HG02884 (cell line): ENCODE data around the gene ACOT13.
"Not testable (repeated sequence)": the region's sequence is repeated elsewhere in the genome, so short reads cannot be mapped to it uniquely, and the experiment has no call there.

Experiments
- ATAC-seq: cut with Tn5 transposase; IDR thresholded peaks from one replicate; pipeline ENCODE4 v1.9.1; 2021; ENCODE audit warnings: mild to moderate bottlenecking, moderate library complexity; ENCODE audit not compliant: unreplicated experiment

ACOT13 gene

DNA sequence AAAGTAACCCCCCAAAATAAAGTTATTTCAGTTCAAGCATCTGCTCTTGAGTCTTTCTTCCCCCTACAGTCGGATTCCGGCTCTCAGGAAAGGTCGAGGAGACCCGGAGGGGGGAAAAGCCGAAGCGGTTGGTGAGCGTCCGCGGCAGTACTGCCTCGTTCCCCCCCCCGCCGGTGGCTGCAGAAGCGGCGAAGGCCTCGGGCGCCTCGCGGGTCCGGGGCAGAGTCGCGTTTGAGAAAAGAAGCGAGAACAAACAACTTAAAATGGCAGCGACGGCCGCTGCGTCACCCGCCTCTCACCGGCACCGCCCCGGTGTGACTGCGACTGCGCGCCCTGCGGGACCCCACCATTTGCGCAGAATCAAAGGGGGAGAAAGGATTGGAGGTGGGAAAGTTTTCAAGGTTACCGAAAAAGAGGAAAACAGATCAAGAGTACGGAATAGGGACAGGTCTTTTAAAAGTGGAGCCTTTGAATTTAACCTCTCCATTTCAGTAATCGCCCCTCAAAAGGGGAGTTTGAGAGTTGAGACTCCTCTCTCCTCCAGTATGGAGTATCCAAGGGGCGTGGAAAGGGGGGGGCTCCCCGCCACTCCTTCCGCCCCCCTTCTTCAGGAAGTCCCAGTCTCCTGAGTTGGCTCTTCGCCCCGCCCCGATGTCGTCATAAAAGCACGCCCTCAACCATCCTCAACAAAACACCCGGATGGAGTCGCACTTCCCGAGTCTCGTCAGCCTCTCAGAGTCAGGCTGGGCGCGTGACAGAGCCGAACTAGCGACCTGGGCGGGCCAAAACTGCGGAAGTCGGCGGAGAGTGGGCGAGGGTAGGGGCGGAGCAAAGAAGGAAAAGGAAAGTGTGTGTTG lies 54.0 kb downstream of the ACOT13 start:
- ATAC-seq: peak; percentile 90

DNA sequence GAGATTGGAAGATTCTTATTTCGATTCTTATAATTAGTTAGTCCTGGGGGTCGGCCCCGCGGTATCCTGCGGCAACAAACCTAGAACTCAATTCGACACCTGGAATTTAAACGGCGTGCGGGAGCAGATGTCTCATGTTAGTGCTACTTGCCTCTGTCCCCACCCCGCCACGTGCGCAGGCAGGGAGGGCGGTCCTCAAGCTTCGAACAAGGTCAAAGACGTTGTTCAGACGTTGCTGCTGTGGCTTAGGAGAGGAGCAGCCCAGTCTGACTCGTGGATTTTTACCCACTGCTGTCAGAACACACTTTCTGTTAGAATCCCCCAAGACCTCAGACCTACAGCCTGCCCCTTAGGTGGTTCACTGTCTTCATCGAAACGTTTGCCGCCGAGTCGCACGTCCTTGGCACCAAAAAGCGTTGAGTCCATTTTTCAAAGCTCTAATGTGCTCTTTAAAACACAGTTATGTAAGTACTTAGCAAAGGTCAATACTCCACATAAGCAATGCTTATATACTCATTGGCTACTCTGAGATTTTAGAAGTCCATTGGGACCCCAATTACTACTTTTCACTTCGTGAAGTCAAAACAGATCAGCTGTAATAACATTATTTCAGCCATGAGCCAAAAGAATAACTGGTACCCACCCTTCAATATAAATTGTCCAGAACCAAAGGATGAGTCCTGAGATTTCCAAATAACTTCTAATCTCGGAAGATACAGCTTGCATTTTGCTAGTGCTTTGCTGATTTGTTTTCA lies 54.8 kb downstream of the ACOT13 start:
- peak; percentile 45 for ATAC-seq

DNA sequence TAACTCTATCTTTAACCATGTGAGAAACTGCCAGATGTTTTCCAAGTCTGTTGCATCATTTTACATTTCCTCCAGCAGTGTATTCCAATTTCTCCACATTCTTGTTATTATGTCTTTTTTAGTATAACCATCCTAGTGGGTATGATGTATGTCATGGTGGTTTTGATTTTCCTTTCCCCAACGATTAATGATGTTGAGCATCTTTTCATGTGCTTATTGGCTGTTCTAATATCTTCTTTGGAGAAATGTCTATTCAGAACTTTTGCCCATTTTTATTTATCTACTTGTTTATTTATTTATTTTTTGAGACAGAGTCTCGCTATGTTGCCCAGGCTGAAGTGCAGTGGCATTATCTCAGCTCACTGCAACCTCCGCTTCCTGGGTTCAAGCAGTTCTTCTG lies 56.4 kb downstream of the ACOT13 start:
- ATAC-seq: no peak

DNA sequence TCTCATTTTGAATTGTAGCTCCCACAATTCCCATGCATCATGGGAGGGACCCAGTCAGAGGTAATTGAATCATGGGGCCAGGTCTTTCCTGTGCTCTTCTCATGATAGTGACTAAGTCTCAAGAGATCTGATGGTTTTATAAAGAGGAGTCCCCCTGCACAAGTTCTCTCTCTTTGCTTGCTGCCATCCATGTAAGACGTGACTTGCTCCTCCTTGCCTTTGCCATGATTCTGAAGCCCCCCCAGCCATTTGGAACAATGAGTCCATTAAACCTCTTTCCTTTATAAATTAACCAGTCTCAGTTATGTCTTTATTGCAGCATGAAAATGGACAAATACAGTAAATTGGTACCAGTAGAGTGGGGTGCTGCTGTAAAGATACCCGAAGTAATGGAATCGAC lies 63.8 kb downstream of the ACOT13 start:
- ATAC-seq: not testable (repeated sequence)

DNA sequence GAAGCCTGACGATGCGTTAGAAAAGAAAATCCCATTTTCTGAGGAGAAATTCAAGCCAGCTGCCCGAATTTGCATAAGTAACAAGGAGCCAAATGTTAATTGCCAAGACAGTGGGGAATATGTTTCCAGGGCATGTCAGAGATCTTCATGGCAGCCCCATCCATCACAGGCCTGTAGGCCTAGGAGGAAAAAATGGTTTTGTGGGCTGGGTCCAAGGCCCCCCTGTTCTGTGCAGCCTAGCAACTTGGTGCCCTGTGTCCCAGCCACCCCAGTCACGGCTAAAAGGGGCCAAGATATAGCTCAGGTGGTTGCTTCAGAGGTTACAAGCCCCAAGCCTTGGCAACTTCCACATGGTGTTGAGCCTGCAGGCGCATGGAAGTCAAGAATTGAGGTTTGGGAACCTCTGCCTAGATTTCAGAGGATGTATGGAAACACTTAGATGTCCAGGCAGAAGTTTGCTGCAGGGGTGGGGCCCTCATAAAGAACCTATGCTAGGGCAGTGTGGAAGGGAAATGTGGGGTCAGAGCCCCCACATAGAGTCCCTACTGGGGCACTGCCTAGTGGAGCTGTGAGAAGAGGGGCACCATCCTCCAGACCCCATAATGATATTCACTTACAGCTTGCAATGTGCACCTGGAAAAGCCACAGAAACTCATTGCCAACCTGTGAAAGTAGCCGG lies 64.7 kb downstream of the ACOT13 start:
- not testable (repeated sequence) for ATAC-seq

DNA sequence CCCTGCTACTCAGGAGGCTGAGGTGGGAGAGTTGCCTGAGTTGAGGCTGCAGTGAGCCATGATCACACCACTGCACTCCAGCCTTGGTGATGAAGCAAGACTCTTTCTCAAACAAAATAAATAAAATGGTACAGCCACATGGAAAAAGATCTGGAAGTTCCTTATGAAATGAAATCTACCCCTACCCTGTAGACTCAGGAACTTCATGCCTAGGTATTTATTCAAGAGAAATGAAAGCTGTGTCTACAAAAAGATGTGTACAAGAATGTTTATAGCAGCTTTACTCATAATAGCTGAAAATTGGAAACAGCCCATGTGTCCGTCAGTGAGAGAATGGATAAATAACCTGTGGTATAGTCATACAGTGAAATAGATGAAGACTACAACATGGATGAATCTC lies 67.3 kb downstream of the ACOT13 start:
- no peak for ATAC-seq

DNA sequence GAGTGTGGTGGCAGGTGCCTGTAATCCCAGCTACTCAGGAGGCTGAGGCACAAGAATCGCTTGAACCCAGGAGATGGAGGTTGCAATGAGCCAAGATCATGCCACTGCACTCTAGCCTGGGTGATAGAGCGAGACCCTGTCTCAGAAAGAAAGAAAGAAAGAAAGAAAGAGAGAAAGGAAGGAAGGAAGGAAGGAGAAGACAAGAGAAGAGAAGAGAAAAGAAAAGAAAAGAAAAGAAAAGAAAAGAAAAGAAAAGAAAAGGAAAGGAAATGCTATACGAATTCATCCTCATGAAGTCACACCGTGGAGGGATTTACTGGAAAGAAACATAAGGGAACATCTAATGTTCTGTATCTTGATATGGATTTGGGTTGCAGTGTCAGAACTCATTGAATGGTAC lies 67.8 kb downstream of the ACOT13 start:
- ATAC-seq: not testable (repeated sequence)

DNA sequence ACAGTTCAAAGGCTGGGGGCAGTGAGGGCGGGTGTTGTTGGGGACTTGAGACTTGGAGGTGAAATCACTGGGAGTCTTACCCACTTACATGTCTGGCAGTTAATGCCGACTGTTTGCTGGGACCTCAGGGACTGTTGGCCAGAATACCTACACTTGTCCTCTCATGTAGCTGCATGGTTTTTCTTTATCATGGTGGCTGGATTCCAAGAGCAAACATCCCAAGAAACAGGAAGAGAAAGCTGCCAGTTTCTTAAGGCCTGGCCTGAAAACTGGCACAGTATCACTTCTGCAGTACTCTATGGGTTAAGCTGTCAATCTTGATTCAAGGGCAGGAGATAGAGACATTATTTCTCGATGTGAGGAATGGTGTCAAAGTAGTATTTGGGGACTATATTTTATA lies 71.9 kb downstream of the ACOT13 start:
- no peak for ATAC-seq

DNA sequence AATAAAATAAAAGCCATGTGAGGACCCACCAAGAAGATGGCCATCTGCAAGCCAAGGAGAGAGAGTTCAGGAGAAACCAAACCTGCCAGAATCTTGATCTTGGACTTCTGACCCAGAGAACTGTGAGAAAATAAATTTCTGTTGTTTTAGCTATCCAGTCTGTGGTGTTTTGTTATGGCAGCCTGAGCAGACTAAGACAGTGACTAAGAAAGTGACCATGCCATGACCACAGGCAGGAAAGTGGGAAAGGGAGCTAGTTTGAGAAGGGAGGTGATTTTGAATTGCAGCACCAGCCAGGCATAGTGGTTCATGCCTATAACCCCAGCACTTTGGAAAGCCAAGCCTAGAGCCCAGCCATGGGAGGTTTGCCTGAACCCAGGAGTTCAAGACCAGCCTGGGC lies 74.0 kb downstream of the ACOT13 start:
- no peak for ATAC-seq

DNA sequence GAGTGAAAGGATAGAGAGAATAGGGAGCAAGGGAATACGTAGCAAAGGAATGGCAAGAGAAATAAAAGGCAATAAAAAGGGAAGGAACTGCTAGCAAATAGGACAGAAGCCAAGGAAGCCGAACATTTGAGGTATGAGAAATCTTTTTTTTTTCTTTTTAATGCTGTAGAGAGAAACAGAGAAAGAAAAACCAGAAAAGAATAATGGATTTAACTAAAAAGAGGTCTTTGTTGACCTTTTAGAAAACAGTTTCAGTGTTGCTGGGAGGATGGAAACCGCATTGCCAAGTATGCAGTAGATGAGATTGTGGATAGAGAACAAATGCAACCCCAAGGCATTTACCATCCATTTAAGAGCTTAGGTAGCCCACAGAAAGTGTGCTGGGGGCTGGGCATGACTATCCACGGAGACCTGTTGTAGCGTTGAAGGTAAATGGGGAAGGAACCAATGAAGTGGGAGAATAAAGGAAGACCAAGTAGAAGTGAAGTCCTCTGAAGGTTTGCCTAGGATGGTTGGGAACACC lies 75.4 kb downstream of the ACOT13 start:
- ATAC-seq: no peak

DNA sequence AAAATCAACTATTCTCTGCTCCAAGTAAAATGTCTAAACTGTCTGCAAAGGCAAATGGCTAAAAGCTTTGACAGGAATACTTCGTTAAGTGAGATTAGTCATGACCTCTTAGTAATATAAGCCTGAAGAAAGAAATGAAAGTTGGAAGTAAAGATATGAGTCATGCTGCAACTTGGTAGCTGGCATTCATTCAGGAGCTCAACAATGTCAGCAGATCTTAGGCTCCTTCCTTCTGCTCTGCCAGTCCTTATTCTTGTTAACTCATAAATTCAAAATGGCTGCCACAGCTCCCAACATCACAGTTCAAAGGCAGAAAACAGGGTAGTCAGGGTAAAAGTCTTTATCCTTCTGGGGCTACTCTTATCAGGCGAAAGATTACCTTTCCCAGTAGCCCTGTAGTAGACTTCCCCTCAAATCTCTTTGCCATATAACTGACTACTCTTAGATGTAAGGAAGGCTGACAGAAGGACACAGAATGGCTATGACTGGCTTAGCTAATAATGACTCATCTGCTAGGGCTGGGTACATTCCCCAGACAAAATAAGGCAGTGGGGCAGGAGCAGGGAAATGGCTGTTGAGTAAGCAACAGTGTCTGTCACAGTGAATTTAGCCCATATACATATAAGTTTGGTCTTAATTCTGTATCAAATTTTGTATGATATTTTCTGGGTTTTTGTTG lies 76.5 kb downstream of the ACOT13 start:
- peak; percentile 92 for ATAC-seq

DNA sequence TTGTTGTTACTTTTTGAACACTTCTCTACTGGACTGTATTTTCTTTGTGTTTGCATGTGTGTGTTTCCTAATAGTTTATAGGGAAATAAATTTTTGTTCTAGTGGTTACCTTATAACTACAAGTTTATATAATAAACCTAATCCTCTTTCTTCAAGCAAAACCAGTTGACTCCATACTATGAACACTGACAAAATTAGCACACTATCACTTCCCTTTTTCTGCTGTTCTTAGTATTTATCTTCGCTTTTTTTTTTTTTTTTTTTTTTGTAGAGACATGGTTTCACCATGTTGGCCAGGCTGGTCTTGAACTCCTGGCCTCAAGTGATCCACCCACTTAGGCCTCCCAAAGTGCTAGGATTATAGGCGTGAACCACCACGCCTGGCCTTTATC lies 77.1 kb downstream of the ACOT13 start:
- ATAC-seq: no peak

DNA sequence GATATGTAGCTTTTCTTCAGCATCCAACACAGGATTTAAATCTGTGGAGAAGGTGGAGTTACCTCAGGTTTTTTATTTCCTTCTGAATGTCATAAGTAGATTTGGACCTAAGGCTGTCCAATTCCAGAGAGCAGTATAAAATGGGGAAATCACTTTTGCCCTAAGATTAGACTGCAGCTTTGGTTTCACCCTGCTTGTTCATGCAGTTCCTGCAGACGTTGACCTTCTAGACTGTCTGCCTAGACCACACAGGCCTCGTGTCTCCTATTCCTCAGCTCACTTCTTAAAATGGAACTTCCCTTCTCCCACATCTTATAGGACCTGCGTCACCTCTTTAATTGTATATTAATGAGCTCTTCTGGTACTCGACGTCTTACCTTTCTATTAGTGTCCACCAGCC lies 78.0 kb downstream of the ACOT13 start:
- no peak for ATAC-seq

DNA sequence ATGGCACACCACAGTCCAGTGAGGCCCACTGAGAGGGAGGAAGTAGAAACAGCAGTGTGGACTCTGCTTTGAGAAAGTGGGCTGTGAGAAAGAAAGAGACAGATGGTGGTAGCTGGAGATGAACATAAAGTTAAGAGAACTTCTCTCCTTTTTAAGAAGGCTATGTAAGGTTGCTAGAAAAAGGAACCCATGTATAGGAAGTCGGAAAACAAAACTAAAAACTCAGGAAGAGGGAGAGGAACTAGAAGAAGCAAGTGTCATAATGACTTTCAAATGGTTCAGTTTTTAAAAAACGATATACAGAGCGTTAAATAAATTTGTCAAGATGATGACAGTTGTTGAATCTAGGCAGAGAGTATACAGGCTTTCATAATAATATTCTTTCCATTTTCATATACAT lies 82.4 kb downstream of the ACOT13 start:
- no peak for ATAC-seq

DNA sequence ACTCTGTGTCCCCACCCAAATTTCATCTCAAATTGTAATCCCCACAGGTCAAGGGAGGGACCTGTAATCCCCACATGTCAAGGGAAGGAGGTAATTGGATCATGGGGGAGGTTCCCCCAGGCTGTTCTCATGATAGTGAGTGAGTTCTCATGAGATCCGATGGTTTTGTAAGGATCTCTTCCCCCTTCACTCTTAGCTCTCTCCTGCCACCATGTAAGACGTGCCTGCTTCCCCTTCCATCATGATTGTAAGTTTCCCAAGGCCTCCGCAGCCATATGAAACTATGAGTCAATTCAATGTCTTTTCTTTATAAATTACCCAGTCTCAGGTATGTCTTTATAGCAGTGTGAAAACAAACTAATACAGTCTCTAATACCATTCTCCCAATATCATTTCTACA lies 84.0 kb downstream of the ACOT13 start:
- not testable (repeated sequence) for ATAC-seq

DNA sequence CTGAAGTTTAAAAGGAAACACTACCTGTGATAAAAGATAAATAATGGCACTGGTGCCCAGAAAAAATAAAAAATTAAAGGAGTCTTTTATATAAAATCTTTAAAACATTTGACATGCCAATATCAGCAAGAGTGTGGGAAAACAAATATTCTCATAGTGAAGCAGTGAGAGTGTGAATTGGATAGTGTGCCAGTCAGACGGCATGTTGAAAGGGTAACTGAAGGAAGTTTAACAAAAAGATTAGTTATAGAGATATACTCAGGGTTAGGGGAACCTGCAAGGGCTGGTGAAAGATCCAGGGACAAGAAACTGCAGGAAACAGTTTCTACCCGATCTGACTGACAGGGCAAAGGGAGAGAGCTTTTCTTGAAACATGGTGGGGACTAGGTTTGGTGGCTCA lies 85.6 kb downstream of the ACOT13 start:
- ATAC-seq: no peak

DNA sequence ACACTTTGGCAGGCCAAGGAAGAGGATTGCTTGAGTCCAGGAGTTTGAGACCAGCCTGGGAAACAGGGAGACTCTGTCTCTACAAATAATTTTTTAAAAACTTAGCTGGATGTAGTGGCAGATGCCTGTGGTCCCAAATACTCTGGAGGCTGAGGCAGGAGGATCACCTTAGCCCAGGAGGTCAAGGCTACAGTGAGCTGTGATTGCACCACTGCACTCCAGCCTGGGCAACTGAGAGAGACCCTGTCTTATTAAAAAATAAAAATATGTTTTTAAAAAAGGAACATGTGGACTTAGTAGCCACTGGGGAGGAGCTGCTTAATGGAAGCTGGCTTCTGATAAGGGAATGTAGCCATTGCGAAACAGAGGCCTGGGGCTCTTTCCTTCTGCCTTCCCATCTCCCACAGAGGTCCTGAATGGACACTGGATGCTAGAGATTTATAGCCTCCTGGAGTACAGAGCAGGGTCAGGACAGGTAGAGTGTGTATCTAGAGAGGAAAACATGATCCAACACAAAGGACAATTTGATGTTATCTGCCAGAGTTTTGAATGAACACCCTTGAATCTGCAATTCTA lies 86.1 kb downstream of the ACOT13 start:
- ATAC-seq: no peak

DNA sequence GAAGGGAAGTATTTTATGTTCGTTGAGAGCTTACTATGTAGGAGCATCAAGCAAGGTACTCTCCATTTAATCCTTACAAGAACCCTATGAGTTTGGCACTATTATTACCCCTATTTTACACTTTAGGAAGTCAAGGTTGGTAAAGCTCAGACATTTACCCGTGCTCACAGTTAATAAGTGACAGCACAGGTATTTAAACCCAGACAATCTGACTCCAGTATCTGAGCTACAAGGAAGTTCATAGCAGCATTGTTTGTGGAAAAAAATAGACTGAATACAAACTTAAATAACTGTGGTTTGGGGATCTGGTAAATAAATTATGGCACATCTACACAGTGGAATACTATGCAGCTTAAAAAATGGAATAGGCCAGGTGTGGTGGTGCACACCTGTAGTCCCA lies 86.7 kb downstream of the ACOT13 start:
- ATAC-seq: no peak

DNA sequence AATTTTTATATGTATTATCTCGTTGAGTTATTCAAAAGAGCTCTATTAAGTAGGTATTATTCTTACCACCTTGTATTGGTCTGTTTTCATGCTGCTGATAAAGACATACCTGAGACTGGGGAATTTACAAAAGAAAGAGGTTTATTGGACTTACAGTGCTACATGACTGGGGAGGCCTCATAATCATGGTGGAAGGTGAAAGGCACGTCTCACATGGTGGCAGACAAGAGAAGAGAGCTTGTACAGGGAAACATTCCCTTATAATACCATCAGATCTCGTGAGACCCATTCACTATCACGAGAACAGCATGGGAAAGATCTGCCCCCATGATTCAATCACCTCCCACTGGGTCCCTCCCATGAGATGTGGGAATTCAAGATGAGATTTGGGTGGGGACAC lies 87.5 kb downstream of the ACOT13 start:
- not testable (repeated sequence) for ATAC-seq
